ENCODE results near the gene OR6M1. TPM values are rescaled to one million over a fixed set of nuclear protein-coding genes. Genes with fewer than 3 reads are reported as not detected.

Gene OR6M1
- total and polyA plus RNA-seq, 2 of the 4 experiments (the other 2 are of a cell fraction), result not detected

- Histone ChIP-seq H3K9ac (ENCODE audit: low read depth, low read length) (no peak overlapping the region), H2AK5ac (ENCODE audit: low read depth, low read length) (no peak overlapping the region), H2BK20ac (ENCODE audit: low read depth, low read length) (no peak overlapping the region), H3K4ac (ENCODE audit: low read depth, low read length) (no peak overlapping the region), H3K27me3 (ENCODE audit: control insufficient read depth, insufficient read depth, low read length) (no peaks in the 10 kb centered on the region), H3K14ac (replicated peaks; ENCODE audit: low read depth, low read length) (no peak overlapping the region), H3K36me3 (ENCODE audit: control insufficient read depth, insufficient read depth, low read length) (no peaks in the 10 kb centered on the region), H2BK5ac (ENCODE audit: low read depth, low read length, poor library complexity, severe bottlenecking) (no peak overlapping the region), H4K20me1 (ENCODE audit: insufficient read depth, low read length) (no peaks in the 10 kb centered on the region), H3K4me1 (ENCODE audit: control insufficient read depth, insufficient read depth, low read length) (no peaks in the 10 kb centered on the region), H4K8ac (ENCODE audit: low read depth in 2 of 2, low read length in 2 of 2) (no peak overlapping the region), H2AFZ (replicated peaks; ENCODE audit: low read length, poor library complexity) (no peak overlapping the region), H3K56ac (ENCODE audit: extremely low read depth, insufficient read depth, low read length) (no peak overlapping the region), H2AK9ac (replicated peaks; ENCODE audit: low read depth, low read length, poor library complexity) (no peak overlapping the region), H3K4me2 (ENCODE audit: low read depth, low read length) (no peak overlapping the region), H3K9me1 (ENCODE audit: insufficient read depth, low read length) (no peaks in the 10 kb centered on the region), H3K23ac (ENCODE audit: low read depth, low read length) (no peak overlapping the region), H4K91ac (ENCODE audit: insufficient read depth, low read depth, low read length) (no peak overlapping the region), H4K5ac (ENCODE audit: low read depth, low read length) (no peak overlapping the region), H3K27ac (ENCODE audit: insufficient read depth, low read length) (no peak overlapping the region), H3K79me1 (ENCODE audit: low read depth in 1 of 2, low read length in 2 of 2) (no peaks in the 10 kb centered on the region), H2BK120ac (ENCODE audit: low read depth, low read length) (no peak overlapping the region), H3K9me3 (ENCODE audit: control insufficient read depth, insufficient read depth, low read length) (no peaks in the 10 kb centered on the region), H3K18ac (ENCODE audit: low read depth, low read length) (no peak overlapping the region), H3K4me3 (ENCODE audit: insufficient read depth, low read depth, low read length) (no peak overlapping the region), H2BK15ac (ENCODE audit: low read depth, low read length) (no peak overlapping the region)
- ATAC-seq (ENCODE audit: low read depth) (no peak), DNase-seq (no peak)
- CTCF ChIA-PET, result no interaction called here
- intact Hi-C loops (cut with micrococcal nuclease) (no loop called here), in situ Hi-C loops (cut with MboI; ENCODE audit: low sequenced_read_pairs) (no loop called here), dilution Hi-C loops (cut with HindIII; ENCODE audit: low sequenced_read_pairs, unreplicated experiment) (no loop called here)
- POLR2A ChIA-PET (ENCODE audit: unreplicated experiment), result no interaction called here
- TF ChIP-seq ELK1 (IDR thresholded peaks at IDR 0.05; ENCODE audit: borderline replicate concordance, low read depth, low read length), result no peak
- no peak for TF ChIP-seq CHD1 (IDR thresholded peaks at IDR 0.05; ENCODE audit: low read depth, low read length)
- no peak for TF ChIP-seq CEBPB (IDR thresholded peaks at IDR 0.05; ENCODE audit: low read depth, low read length)
- TF ChIP-seq RFX5 (IDR thresholded peaks at IDR 0.05; ENCODE audit: low read depth, low read length), result no peak
- no peak for TF ChIP-seq RCOR1 (IDR thresholded peaks at IDR 0.05; ENCODE audit: insufficient replicate concordance, low read length)
- no peak for TF ChIP-seq FOS (IDR thresholded peaks at IDR 0.05; ENCODE audit: low read depth, low read length)
- TF ChIP-seq POLR2A (IDR thresholded peaks at IDR 0.05; ENCODE audit: low read depth, low read length), result no peak
- no peak for TF ChIP-seq BHLHE40 (IDR thresholded peaks at IDR 0.05; ENCODE audit: low read depth, low read length)
- TF ChIP-seq MXI1 (IDR thresholded peaks at IDR 0.05; ENCODE audit: borderline replicate concordance, low read depth, low read length), result no peak
- TF ChIP-seq USF2 (IDR thresholded peaks at IDR 0.05; ENCODE audit: low read depth, low read length), result no peak
- no peak for TF ChIP-seq SMC3 (IDR thresholded peaks at IDR 0.05; ENCODE audit: low read depth, low read length)
- no peak for TF ChIP-seq NFE2L2 (IDR thresholded peaks at IDR 0.05; ENCODE audit: low read depth, low read length)
- no CpG with 5 or more reads among the region's 1 CpG for WGBS, 2 experiments (ENCODE audit: extremely low coverage in 2 of 2, insufficient read length in 1 of 2)
- BruUV-seq (replicated peaks), result no TSS peak
Observed at GRCh38 chr11:123801765-123802164, 4.4 kb downstream of the OR6M1 start.
